ENCODE results near the gene SLC13A3.

- TF ChIP-seq CTCF (IDR thresholded peaks at IDR 0.05; ENCODE audit: low read length) (no peak), EZH2 (IDR thresholded peaks at IDR 0.05; ENCODE audit: borderline replicate concordance, low read length) (no peak)
Measured at GRCh38 chr20:46607191-46607848, 43.9 kb downstream of the SLC13A3 start.

Data from OCI-LY1 (cell line).